Measurements from ENCODE around the gene ZNF124.

Gene ZNF124

DNA sequence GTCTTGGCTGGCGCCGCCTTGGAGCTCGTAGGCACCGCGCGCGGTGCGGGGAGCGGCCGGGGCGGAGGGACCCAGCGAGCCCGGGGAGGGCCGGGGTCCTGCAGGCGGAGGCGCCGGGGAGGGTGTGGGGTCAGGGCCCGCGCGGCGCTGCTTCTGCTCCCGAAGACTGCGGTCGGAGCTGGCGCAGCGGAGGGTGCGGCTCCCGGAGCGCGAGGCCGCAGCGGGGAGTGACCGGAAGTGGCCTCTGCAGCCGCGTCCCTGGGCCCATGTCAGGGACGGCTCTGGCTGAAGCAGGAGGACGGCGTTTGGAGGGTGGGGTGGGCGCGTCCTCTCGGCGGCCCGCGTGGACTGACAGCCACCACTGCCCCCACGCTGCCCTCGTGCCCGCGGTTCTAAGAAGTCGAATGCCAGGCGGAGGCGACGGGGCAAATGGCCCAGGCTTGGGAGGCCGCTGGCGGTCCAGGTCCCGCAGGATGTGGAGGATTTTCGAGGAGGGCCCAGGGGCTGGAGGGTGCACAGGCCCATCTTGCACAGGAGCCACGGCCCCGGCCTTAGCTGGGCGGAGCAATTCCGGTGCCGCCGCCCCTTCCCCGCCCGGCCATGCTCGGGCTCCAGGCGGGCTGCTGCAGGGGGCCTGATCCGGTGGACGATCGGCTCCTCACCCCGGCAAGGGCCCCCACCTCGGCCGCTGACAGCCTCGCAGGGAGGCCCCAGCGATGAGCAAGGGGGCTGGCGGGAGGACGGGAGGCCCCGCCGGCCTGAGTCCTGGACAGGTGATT, 59.9 kb downstream of the ZNF124 start:
- no peak for DNase-seq

DNA sequence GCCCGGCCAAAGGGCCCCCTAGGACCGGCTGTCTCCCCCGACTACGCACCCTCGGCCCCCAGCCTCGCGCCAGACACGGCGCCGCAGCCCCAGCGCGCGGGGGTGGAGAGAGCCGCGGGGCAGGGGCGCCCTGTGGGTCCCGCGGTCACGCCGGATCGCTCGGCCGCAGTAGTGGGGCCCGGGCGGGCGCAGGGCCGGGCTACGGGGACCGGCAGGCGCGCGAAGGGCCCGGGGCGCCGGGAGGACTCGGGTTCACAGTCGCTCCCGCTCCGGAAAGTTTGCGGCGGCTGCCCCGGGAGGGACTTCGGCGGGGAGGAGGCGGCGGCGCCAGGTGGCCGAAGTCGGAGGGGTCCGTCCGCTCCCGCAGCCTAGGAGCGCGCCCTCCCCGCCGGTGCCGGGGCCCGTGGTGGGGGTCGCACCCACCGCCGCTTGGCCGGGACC, 60.5 kb downstream of the ZNF124 start:
- DNase-seq: no peak

DNA sequence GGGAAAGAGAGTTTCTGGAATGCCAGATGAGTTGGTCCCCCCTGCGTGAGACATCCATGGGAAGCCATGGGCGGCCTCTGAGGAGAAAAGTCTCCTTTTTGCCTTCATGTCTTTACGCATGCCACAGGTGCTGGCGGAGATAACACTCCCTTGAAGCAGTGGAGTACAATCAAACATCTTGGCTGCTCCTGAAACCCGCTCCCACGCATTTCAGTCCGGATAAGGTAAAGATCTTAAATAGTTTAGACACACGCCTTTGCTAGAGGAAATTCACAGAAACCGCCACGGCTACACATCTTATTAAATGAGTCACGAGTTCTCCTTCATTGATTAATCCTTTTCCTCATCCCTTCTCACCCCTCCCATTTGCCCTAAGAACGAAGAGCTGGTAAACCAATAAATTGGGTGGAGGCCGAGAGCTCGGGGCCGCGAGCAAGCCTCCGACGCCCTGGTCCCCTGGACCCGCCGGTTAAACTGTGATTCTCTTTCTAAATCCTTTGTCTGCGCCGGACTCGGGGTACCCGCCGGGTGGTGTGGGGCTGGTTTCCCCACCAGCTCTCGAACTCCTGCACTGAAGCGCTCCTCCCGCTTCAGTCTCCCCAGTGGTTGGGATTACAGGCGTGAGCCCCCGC, 61.1 kb downstream of the ZNF124 start:
- DNase-seq: no peak

DNA sequence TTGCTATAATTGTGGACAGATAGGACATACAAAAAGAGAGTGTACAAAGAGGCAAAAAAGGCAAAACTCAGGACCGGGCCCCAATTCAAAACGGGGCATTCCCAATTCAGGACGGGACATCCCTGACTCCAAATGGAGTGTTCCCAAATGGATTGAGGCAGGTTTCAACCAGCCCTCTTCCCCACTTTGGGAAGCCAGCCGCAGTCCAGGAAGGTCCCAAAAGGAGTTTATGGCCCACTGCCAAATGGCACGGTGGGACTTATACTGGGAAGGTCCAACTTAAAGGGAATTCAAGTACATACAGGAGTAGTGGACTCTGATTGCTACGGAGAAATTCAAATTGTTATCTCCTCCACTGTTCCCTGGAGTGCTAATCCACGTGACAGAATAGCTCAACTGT, 64.1 kb downstream of the ZNF124 start:
- DNase-seq: no peak

DNA sequence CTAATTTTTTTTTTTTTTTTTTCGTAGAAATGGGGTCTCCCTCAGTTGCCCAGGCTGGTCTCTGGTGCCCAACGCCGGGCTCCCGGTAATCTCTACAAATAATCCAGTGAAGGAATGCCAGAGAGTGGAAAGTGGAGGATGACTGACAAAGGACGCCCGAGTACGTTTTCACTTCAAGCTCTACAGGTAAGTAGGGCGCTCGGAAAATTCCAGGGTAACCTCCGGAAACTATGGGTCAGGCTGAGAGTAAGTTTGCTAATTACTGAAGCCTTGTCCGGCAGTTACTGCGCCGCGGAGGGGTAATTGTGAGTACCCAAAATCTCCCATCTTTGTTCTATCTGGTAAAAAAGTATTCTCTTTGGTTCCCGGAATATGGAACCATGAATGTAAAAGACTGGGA, 65.9 kb downstream of the ZNF124 start:
- no peak for DNase-seq
